Esophagus squamous epithelium (tissue), 5 donors: ENCODE data around the gene DGUOK. TPM values are rescaled to one million over a fixed set of nuclear protein-coding genes. Genes with fewer than 3 reads are reported as not detected.

Source experiments
- DNase-seq: peaks from one replicate; lab custom pipeline; 2025; lab: John Stamatoyannopoulos, UW
- H3K27ac ChIP-seq, 4 donors: fragments of 200-600 bp; sonication (generic); one replicate each; pipeline ENCODE4 v1.5.1; 2016 to 2019; ENCODE audit warnings: mild to moderate bottlenecking in 1 of 4
- H3K27me3 ChIP-seq, 4 donors: fragments of 200-600 bp; sonication (generic); 1 replicate in 3 of 4; 2 replicates in 1 of 4; pipeline versions ENCODE4 v1.5.1 to v1.6.0; 2017 to 2021; ENCODE audit warnings: antibody characterized with exemption in 1 of 4
- H3K36me3 ChIP-seq, 3 donors: fragments of 200-600 bp; sonication (generic); one replicate each; pipeline ENCODE4 v1.5.1; 2016 to 2019
- H3K4me1 ChIP-seq, 3 donors: fragments of 200-600 bp; sonication (generic); one replicate each; pipeline ENCODE4 v1.5.1; 2017 to 2019
- H3K4me3 ChIP-seq, 4 donors: fragments of 200-600 bp; sonication (generic); 1 replicate in 3 of 4; 2 replicates in 1 of 4; pipeline ENCODE4 v1.5.1; 2016 to 2019; ENCODE audit warnings: mild to moderate bottlenecking in 2 of 4, moderate library complexity in 1 of 4
- H3K9me3 ChIP-seq, 3 donors: fragments of 200-600 bp; sonication (generic); one replicate each; pipeline ENCODE4 v1.5.1; 2016 to 2019
- CTCF ChIP-seq, 6 experiments: fragments of 450-650 bp in 4 of 6; fragments of 200-600 bp in 2 of 6; sonication (generic) in 2 of 6; IDR thresholded peaks; one replicate each; pipeline ENCODE4 v1.5.1; 2016 to 2019; ENCODE audit warnings: antibody characterized with exemption in 6 of 6, mild to moderate bottlenecking in 4 of 6, moderate library complexity in 4 of 6
- POLR2A ChIP-seq, 4 donors: fragments of 450-650 bp; IDR thresholded peaks; one replicate each; pipeline ENCODE4 v1.6.1; 2017; ENCODE audit warnings: antibody characterized with exemption in 4 of 4, mild to moderate bottlenecking in 4 of 4, moderate library complexity in 3 of 4
- WGBS, 2 donors: methylation state at CpG; one replicate each; pipeline ENCODE4 v1.1.5; 2018; 5-methylcytosine and 5-hydroxymethylcytosine counted together
- intact Hi-C: fragments of 100-400 bp; cut with DNase I; formaldehyde crosslinking; loops from one replicate; pipeline ENCODE4 v1.15.0; 2022
- total RNA-seq, 4 donors: library from RNA; depleted of rRNA; stranded (reverse); fragments of >200 nt; gene quantifications; one replicate each; pipeline ENCODE4 v1.1.0, GENCODE V29; 2016
- donor health status: DM: yes; HTN: yes; CAD: no.

DGUOK gene
- total RNA-seq, 4 donors from 2014 or later: 23.5 to 53.4 (median 40.2) TPM

GRCh38 chr2:73975731-73976130, 49.1 kb downstream of the DGUOK start:
- Histone ChIP-seq H3K27ac (no peak overlapping the region), H3K4me3 (no peak overlapping the region), H3K36me3 (no peaks in the 10 kb centered on the region), H3K4me1 (peaks cover 19 to 57% (median 28%) of the 10 kb centered on the region in 3 donors), H3K27me3 (no peaks in the 10 kb centered on the region), H3K9me3 (no peaks in the 10 kb centered on the region)
- WGBS, 2 donors: 88 to 96% methylated on average over 3 of the region's 3 CpGs
- intact Hi-C loops: no loop called here
- DNase-seq: no peak
- TF ChIP-seq CTCF (IDR thresholded peaks at IDR 0.05) (no peak), POLR2A (IDR thresholded peaks at IDR 0.05) (no peak)

- H3K4me3 ChIP-seq: no peak overlapping the region
- no peak for DNase-seq
- H3K9me3 ChIP-seq: no peaks in the 10 kb centered on the region
- no peaks in the 10 kb centered on the region for H3K36me3 ChIP-seq
- TF ChIP-seq CTCF (IDR thresholded peaks at IDR 0.05) (no peak), POLR2A (IDR thresholded peaks at IDR 0.05) (no peak)
- H3K27ac ChIP-seq: no peak overlapping the region
- 88 to 90% methylated on average over 1 of the region's 1 CpG for WGBS, 2 donors
- H3K27me3 ChIP-seq: no peaks in the 10 kb centered on the region
- intact Hi-C loops: no loop called here
- peaks cover 19 to 57% (median 29%) of the 10 kb centered on the region in 3 donors for H3K4me1 ChIP-seq
These were observed 50.1 kb downstream of the DGUOK start for GRCh38 chr2:73976803-73977202.

- H3K36me3 ChIP-seq: no peaks in the 10 kb centered on the region
- no peaks in the 10 kb centered on the region for H3K9me3 ChIP-seq
- DNase-seq: no peak
- WGBS, 2 donors: 80 to 87% methylated on average over 1 to 2 of the region's 2 CpGs
- TF ChIP-seq POLR2A (IDR thresholded peaks at IDR 0.05) (no peak), CTCF (IDR thresholded peaks at IDR 0.05) (no peak)
- no peaks in the 10 kb centered on the region for H3K27me3 ChIP-seq
- H3K4me1 ChIP-seq: peaks cover 22 to 59% (median 35%) of the 10 kb centered on the region in 3 donors
- H3K4me3 ChIP-seq: no peak overlapping the region
- intact Hi-C loops: no loop called here
- no peak overlapping the region for H3K27ac ChIP-seq
These were observed 50.8 kb downstream of the DGUOK start for GRCh38 chr2:73977466-73977865.

GRCh38 chr2:73979021-73979420, 52.3 kb downstream of the DGUOK start:
- 54 to 58% methylated on average over 5 of the region's 5 CpGs for WGBS, 2 donors
- peak overlapping the region in 2 of 4 donors; percentile 17 to 99 for H3K27ac ChIP-seq
- H3K4me1 ChIP-seq: peaks cover 31 to 68% (median 43%) of the 10 kb centered on the region in 3 donors
- TF ChIP-seq POLR2A (IDR thresholded peaks at IDR 0.05): no peak
- TF ChIP-seq CTCF (IDR thresholded peaks at IDR 0.05): no peak
- H3K27me3 ChIP-seq: no peaks in the 10 kb centered on the region
- no peak for DNase-seq
- no peak overlapping the region for H3K4me3 ChIP-seq
- H3K9me3 ChIP-seq: no peaks in the 10 kb centered on the region
- intact Hi-C loops: no loop called here
- H3K36me3 ChIP-seq: no peaks in the 10 kb centered on the region

GRCh38 chr2:73979686-73980085, 53.0 kb downstream of the DGUOK start:
- no peak overlapping the region for H3K4me3 ChIP-seq
- H3K27me3 ChIP-seq: no peaks in the 10 kb centered on the region
- H3K9me3 ChIP-seq: no peaks in the 10 kb centered on the region
- intact Hi-C loops: loop anchor here (5.0 kb wide), 1 partner anchor 52 kb away; the partner anchor contains the start of gene DGUOK
- H3K27ac ChIP-seq: peak overlapping the region; percentile 5 to 99 (median 34)
- no peak for DNase-seq
- H3K4me1 ChIP-seq: peaks cover 36 to 72% (median 45%) of the 10 kb centered on the region in 3 donors
- H3K36me3 ChIP-seq: no peaks in the 10 kb centered on the region
- WGBS, 2 donors: 8% methylated on average over 3 of the region's 3 CpGs
- TF ChIP-seq CTCF (IDR thresholded peaks at IDR 0.05): no peak
- no peak for TF ChIP-seq POLR2A (IDR thresholded peaks at IDR 0.05)
